Mesenchymal stem cell (in vitro differentiated cells and primary cell): ENCODE data around the gene NPM3.

Experiments used
- DNase-seq: peaks from one replicate; pipeline ENCODE4 v3.0.0-alpha.2; 2013
- H2AFZ ChIP-seq: one replicate; pipeline ENCODE4 v1.6.1; 2013; ENCODE audit warnings: low read depth, mild to moderate bottlenecking, control low read depth, inconsistent platforms, low read length, moderate library complexity
- H2AK5ac ChIP-seq: 2 replicates; pipeline ENCODE4 v1.6.1; 2013; ENCODE audit warnings: low read length, moderate library complexity, mild to moderate bottlenecking, inconsistent platforms; ENCODE audit not compliant: severe bottlenecking
- H2BK120ac ChIP-seq: one replicate; pipeline ENCODE4 v1.6.1; 2013; ENCODE audit warnings: low read depth, mild to moderate bottlenecking, inconsistent platforms, low read length, moderate library complexity
- H2BK12ac ChIP-seq, 2 experiments: one replicate each; pipeline ENCODE4 v1.6.1; 2013; ENCODE audit warnings: inconsistent platforms in 2 of 2, low read length in 2 of 2, mild to moderate bottlenecking in 2 of 2, moderate library complexity in 2 of 2, control low read depth in 1 of 2
- H2BK15ac ChIP-seq: one replicate; pipeline ENCODE4 v1.6.1; 2013; ENCODE audit warnings: mild to moderate bottlenecking, low read depth, inconsistent platforms; ENCODE audit not compliant: poor library complexity, severe bottlenecking
- H2BK5ac ChIP-seq: 2 replicates; pipeline ENCODE4 v1.6.1; 2013; ENCODE audit warnings: low read depth, mild to moderate bottlenecking, low read length, control low read depth, inconsistent platforms; ENCODE audit not compliant: poor library complexity, severe bottlenecking
- H3K14ac ChIP-seq, 2 experiments: one replicate each; pipeline ENCODE4 v1.6.1; 2013; ENCODE audit warnings: inconsistent platforms in 2 of 2, low read length in 2 of 2, control low read depth in 1 of 2, mild to moderate bottlenecking in 1 of 2, moderate library complexity in 1 of 2
- H3K18ac ChIP-seq, 2 experiments: one replicate each; pipeline ENCODE4 v1.6.1; 2013; ENCODE audit warnings: inconsistent platforms in 2 of 2, low read length in 2 of 2, control low read depth in 1 of 2, low read depth in 1 of 2, mild to moderate bottlenecking in 1 of 2
- H3K23ac ChIP-seq, 2 experiments: one replicate each; pipeline ENCODE4 v1.6.1; 2013; ENCODE audit warnings: inconsistent platforms in 2 of 2, low read length in 2 of 2, mild to moderate bottlenecking in 2 of 2, moderate library complexity in 2 of 2, control low read depth in 1 of 2
- H3K27ac ChIP-seq: 2 replicates; pipeline ENCODE4 v1.5.1; 2013; ENCODE audit warnings: mild to moderate bottlenecking, moderate library complexity, low read length, control low read depth, inconsistent platforms; ENCODE audit not compliant: poor library complexity, severe bottlenecking
- H3K27me3 ChIP-seq, 2 experiments: 2 replicates each; pipeline versions ENCODE4 v1.6.1 to v1.7.0; 2013; ENCODE audit warnings: low read length in 2 of 2, mild to moderate bottlenecking in 2 of 2, moderate library complexity in 2 of 2, control low read depth in 1 of 2, inconsistent platforms in 1 of 2; ENCODE audit not compliant: control insufficient read depth in 1 of 2, insufficient read depth in 1 of 2
- H3K36me3 ChIP-seq, 2 experiments: 2 replicates each; pipeline versions ENCODE4 v1.6.1 to v1.7.0; 2013; ENCODE audit warnings: low read length in 2 of 2, control low read depth in 1 of 2, inconsistent platforms in 1 of 2, low read depth in 1 of 2, mild to moderate bottlenecking in 1 of 2; ENCODE audit not compliant: insufficient read depth in 2 of 2, control insufficient read depth in 1 of 2
- H3K4ac ChIP-seq, 2 experiments: one replicate each; pipeline ENCODE4 v1.6.1; 2013; ENCODE audit warnings: inconsistent platforms in 2 of 2, low read length in 2 of 2, mild to moderate bottlenecking in 2 of 2, moderate library complexity in 2 of 2, control low read depth in 1 of 2, low read depth in 1 of 2
- H3K4me1 ChIP-seq: 2 replicates; pipeline ENCODE4 v1.6.1; 2013; ENCODE audit warnings: low read depth, low read length, control low read depth; ENCODE audit not compliant: control insufficient read depth, insufficient read depth
- H3K4me2 ChIP-seq: 2 replicates; pipeline ENCODE4 v1.6.1; 2013; ENCODE audit warnings: low read length, mild to moderate bottlenecking, inconsistent platforms; ENCODE audit not compliant: poor library complexity, severe bottlenecking
- H3K4me3 ChIP-seq, 2 experiments: 2 replicates each; pipeline versions ENCODE4 v1.5.1 to v1.7.0; 2013; ENCODE audit warnings: low read length in 2 of 2, mild to moderate bottlenecking in 2 of 2, control low read depth in 1 of 2, low read depth in 1 of 2; ENCODE audit not compliant: insufficient read depth in 1 of 2
- H3K79me1 ChIP-seq: replicated peaks from 2 replicates; pipeline ENCODE4 v1.6.1; 2013; ENCODE audit warnings: mild to moderate bottlenecking, control low read depth, low read length, inconsistent platforms; ENCODE audit not compliant: poor library complexity, severe bottlenecking
- H3K9ac ChIP-seq: 2 replicates; pipeline ENCODE4 v1.7.0; 2013; ENCODE audit warnings: mild to moderate bottlenecking, low read length, moderate library complexity
- H3K9me3 ChIP-seq: 2 replicates; pipeline ENCODE4 v1.7.0; 2013; ENCODE audit warnings: mild to moderate bottlenecking, low read length; ENCODE audit not compliant: control insufficient read depth
- H4K8ac ChIP-seq: one replicate; pipeline ENCODE4 v1.6.1; 2013; ENCODE audit warnings: inconsistent platforms, mild to moderate bottlenecking, low read length, moderate library complexity
- H4K91ac ChIP-seq: one replicate; pipeline ENCODE4 v1.6.1; 2013; ENCODE audit warnings: mild to moderate bottlenecking, low read length, inconsistent platforms
- WGBS: methylation state at CpG from one replicate; pipeline ENCODE4 v1.1.7; 2013; ENCODE audit warnings: mixed read lengths; 5-methylcytosine and 5-hydroxymethylcytosine counted together

Gene NPM3

GRCh38 chr10:101814466-101815071 is 31.3 kb upstream of the NPM3 start:
- Histone ChIP-seq H3K4ac (no peak overlapping the region), H2BK15ac (no peak overlapping the region), H3K4me3 (peak overlapping the region in 1 of 2 experiments; percentile 96), H3K27ac (no peak overlapping the region), H2BK120ac (no peak overlapping the region), H3K9ac (peak overlapping the region; percentile 100), H2AFZ (no peak overlapping the region), H3K14ac (no peak overlapping the region), H3K36me3 (peaks cover 15 to 36% of the 10 kb centered on the region in 2 experiments), H3K79me1 (peaks cover 4% of the 10 kb centered on the region), H3K9me3 (no peaks in the 10 kb centered on the region), H2BK5ac (no peak overlapping the region), H3K18ac (no peak overlapping the region), H2AK5ac (no peak overlapping the region), H3K23ac (no peak overlapping the region), H3K4me2 (peak overlapping the region; percentile 44), H3K27me3 (no peaks in the 10 kb centered on the region), H3K4me1 (peaks cover 12% of the 10 kb centered on the region), H4K91ac (no peak overlapping the region), H2BK12ac (no peak overlapping the region), H4K8ac (no peak overlapping the region)
- 77% methylated on average over 8 of the region's 8 CpGs for WGBS
- peak; percentile 26 for DNase-seq

GRCh38 chr10:101812606-101813005 is 29.4 kb upstream of the NPM3 start:
- Histone ChIP-seq H3K4ac (no peak overlapping the region), H3K9ac (no peak overlapping the region), H3K4me2 (no peak overlapping the region), H2BK12ac (no peak overlapping the region), H3K18ac (no peak overlapping the region), H3K9me3 (no peaks in the 10 kb centered on the region), H3K23ac (no peak overlapping the region), H3K4me3 (no peak overlapping the region), H4K8ac (no peak overlapping the region), H2BK15ac (no peak overlapping the region), H3K14ac (no peak overlapping the region), H3K27ac (no peak overlapping the region), H3K79me1 (peaks cover 2% of the 10 kb centered on the region), H3K4me1 (peaks cover 6% of the 10 kb centered on the region), H2AK5ac (no peak overlapping the region), H4K91ac (no peak overlapping the region), H3K36me3 (peaks cover 22 to 55% of the 10 kb centered on the region in 2 experiments), H2BK5ac (no peak overlapping the region), H2AFZ (no peak overlapping the region), H3K27me3 (no peaks in the 10 kb centered on the region), H2BK120ac (no peak overlapping the region)
- WGBS, result 100% methylated on average over 2 of the region's 4 CpGs
- DNase-seq, result no peak

- no peak for DNase-seq
- H3K4me2 ChIP-seq, result no peak overlapping the region
- H3K4me3 ChIP-seq, result no peak overlapping the region
- no peak overlapping the region for H2BK15ac ChIP-seq
- H3K27ac ChIP-seq, result no peak overlapping the region
- no peak overlapping the region for H3K14ac ChIP-seq
- H3K4ac ChIP-seq, result no peak overlapping the region
- H3K36me3 ChIP-seq, result peaks cover 42 to 92% of the 10 kb centered on the region in 2 experiments
- H3K4me1 ChIP-seq, result peaks cover 1% of the 10 kb centered on the region
- no peak overlapping the region for H2BK5ac ChIP-seq
- 88% methylated on average over 1 of the region's 1 CpG for WGBS
- no peak overlapping the region for H2AK5ac ChIP-seq
- H2BK12ac ChIP-seq, result no peak overlapping the region
- no peak overlapping the region for H4K91ac ChIP-seq
- no peaks in the 10 kb centered on the region for H3K9me3 ChIP-seq
- H3K27me3 ChIP-seq, result no peaks in the 10 kb centered on the region
- no peak overlapping the region for H2BK120ac ChIP-seq
- peak overlapping the region; percentile 33 for H3K9ac ChIP-seq
- peaks cover 5% of the 10 kb centered on the region for H3K79me1 ChIP-seq
- H4K8ac ChIP-seq, result no peak overlapping the region
- H3K18ac ChIP-seq, result no peak overlapping the region
- no peak overlapping the region for H2AFZ ChIP-seq
- no peak overlapping the region for H3K23ac ChIP-seq
Observed at GRCh38 chr10:101807158-101807557, 23.9 kb upstream of the NPM3 start.

- DNase-seq, result peak; percentile 34
- no peak overlapping the region for H2AFZ ChIP-seq
- no peak overlapping the region for H3K27ac ChIP-seq
- H3K4me2 ChIP-seq, result no peak overlapping the region
- H2BK5ac ChIP-seq, result no peak overlapping the region
- H4K91ac ChIP-seq, result no peak overlapping the region
- H2BK15ac ChIP-seq, result no peak overlapping the region
- no peak overlapping the region for H2AK5ac ChIP-seq
- peaks cover 12% of the 10 kb centered on the region for H3K79me1 ChIP-seq
- H2BK12ac ChIP-seq, result no peak overlapping the region
- no peak overlapping the region for H4K8ac ChIP-seq
- no peak overlapping the region for H3K14ac ChIP-seq
- H3K27me3 ChIP-seq, result no peaks in the 10 kb centered on the region
- no peaks in the 10 kb centered on the region for H3K9me3 ChIP-seq
- peaks cover 45 to 95% of the 10 kb centered on the region in 2 experiments for H3K36me3 ChIP-seq
- 77% methylated on average over 3 of the region's 4 CpGs for WGBS
- H2BK120ac ChIP-seq, result no peak overlapping the region
- no peak overlapping the region for H3K18ac ChIP-seq
- no peak overlapping the region for H3K4ac ChIP-seq
- H3K9ac ChIP-seq, result no peak overlapping the region
- no peaks in the 10 kb centered on the region for H3K4me1 ChIP-seq
- no peak overlapping the region for H3K4me3 ChIP-seq
- H3K23ac ChIP-seq, result no peak overlapping the region
Observed at GRCh38 chr10:101803511-101803910, 20.3 kb upstream of the NPM3 start.
